Calu3 (cell line): ENCODE data around the gene FGF14. TPM values are rescaled to one million over a fixed set of nuclear protein-coding genes. Genes with fewer than 3 reads are reported as not detected.

Source experiments
- BruUV-seq: library from RNA; stranded (reverse); fragments of 400-500 nt; replicated peaks from 2 replicates; lab custom pipeline; 2021; lab: Mats Ljungman, UMichigan
- CTCF ChIA-PET: fragments of 300-600 bp; sonication (Branson Sonifier 250); formaldehyde crosslinking; loops from one replicate; lab custom pipeline; 2022; ENCODE audit warnings: antibody characterized with exemption; lab: Charles Lee
- DNase-seq: peaks from one replicate; pipeline ENCODE4 v3.0.0; 2022
- H3K27ac Mint-ChIP-seq: one replicate; pipeline ENCODE4 v1.8.0; 2022; ENCODE audit warnings: mixed read lengths; ENCODE audit not compliant: unreplicated experiment
- H3K27me3 Mint-ChIP-seq: one replicate; pipeline ENCODE4 v1.8.0; 2022; ENCODE audit warnings: mixed read lengths; ENCODE audit not compliant: unreplicated experiment
- H3K36me3 Mint-ChIP-seq: one replicate; pipeline ENCODE4 v1.8.0; 2022; ENCODE audit warnings: mild to moderate bottlenecking, moderate library complexity, mixed read lengths; ENCODE audit not compliant: insufficient read depth, unreplicated experiment
- H3K4me1 Mint-ChIP-seq: one replicate; pipeline ENCODE4 v1.8.0; 2022; ENCODE audit warnings: mild to moderate bottlenecking, low read depth, mixed read lengths; ENCODE audit not compliant: unreplicated experiment
- H3K4me3 Mint-ChIP-seq: one replicate; pipeline ENCODE4 v1.8.0; 2022; ENCODE audit warnings: mild to moderate bottlenecking, low read depth, moderate library complexity, mixed read lengths; ENCODE audit not compliant: unreplicated experiment
- H3K9me3 Mint-ChIP-seq: one replicate; pipeline ENCODE4 v1.8.0; 2022; ENCODE audit warnings: low read depth, mixed read lengths; ENCODE audit not compliant: unreplicated experiment
- CTCF ChIP-seq: fragments of 200-600 bp; IDR thresholded peaks from one replicate; pipeline ENCODE4 v1.8.0; 2022; ENCODE audit warnings: antibody characterized with exemption; ENCODE audit not compliant: unreplicated experiment
- intact Hi-C: fragments of 100-400 bp; cut with micrococcal nuclease; formaldehyde crosslinking; loops from one replicate; pipeline ENCODE4 v1.10.0; 2022; ENCODE audit not compliant: unreplicated experiment
- total RNA-seq: library from RNA; stranded (reverse); gene quantifications from 2 replicates; pipeline ENCODE4 v1.2.3, GENCODE V29; 2022

The FGF14 gene
- total RNA-seq, 1 experiment from 2014 or later: 0.21 TPM

- CTCF ChIA-PET: interaction anchor here (0.7 kb wide), 1 partner anchor 35 kb away, joined by 3 read pairs; no protein-coding TSS in a partner anchor
These were observed 125.9 kb downstream of the FGF14 start for GRCh38 chr13:102275969-102276368.

GRCh38 chr13:102273111-102273510 lies 128.7 kb downstream of the FGF14 start:
- Mint-ChIP-seq H3K36me3 (no peaks in the 10 kb centered on the region), H3K9me3 (no peaks in the 10 kb centered on the region), H3K4me1 (no peaks in the 10 kb centered on the region), H3K27me3 (no peaks in the 10 kb centered on the region), H3K27ac (no peak overlapping the region), H3K4me3 (no peak overlapping the region)
- no TSS peak for BruUV-seq
- TF ChIP-seq CTCF: no peak
- no peak for DNase-seq
- intact Hi-C loops: no loop called here
- CTCF ChIA-PET: no interaction called here

More at GRCh38 chr13:102275969-102276368, 125.9 kb downstream of the FGF14 start:
- Mint-ChIP-seq H3K27ac (no peak overlapping the region), H3K9me3 (no peaks in the 10 kb centered on the region), H3K4me3 (no peak overlapping the region), H3K27me3 (no peaks in the 10 kb centered on the region), H3K4me1 (no peaks in the 10 kb centered on the region), H3K36me3 (no peaks in the 10 kb centered on the region)
- BruUV-seq: no TSS peak
- no peak for DNase-seq
- intact Hi-C loops: no loop called here
- no peak for TF ChIP-seq CTCF

- Mint-ChIP-seq H3K27ac (no peak overlapping the region), H3K9me3 (no peaks in the 10 kb centered on the region), H3K4me1 (no peaks in the 10 kb centered on the region), H3K4me3 (no peak overlapping the region), H3K36me3 (no peaks in the 10 kb centered on the region), H3K27me3 (no peaks in the 10 kb centered on the region)
- no TSS peak for BruUV-seq
- DNase-seq: no peak
- CTCF ChIA-PET: no interaction called here
- intact Hi-C loops: no loop called here
- TF ChIP-seq CTCF: no peak
These were observed 134.7 kb downstream of the FGF14 start for GRCh38 chr13:102267191-102267590.

- CTCF ChIA-PET: no interaction called here
- H3K27me3 Mint-ChIP-seq: peaks cover 18% of the 10 kb centered on the region
- H3K36me3 Mint-ChIP-seq: no peaks in the 10 kb centered on the region
- intact Hi-C loops: no loop called here
- H3K4me3 Mint-ChIP-seq: no peak overlapping the region
- BruUV-seq: no TSS peak
- no peak overlapping the region for H3K27ac Mint-ChIP-seq
- H3K4me1 Mint-ChIP-seq: no peaks in the 10 kb centered on the region
- no peak for TF ChIP-seq CTCF
- no peaks in the 10 kb centered on the region for H3K9me3 Mint-ChIP-seq
- no peak for DNase-seq
These were observed 140.0 kb downstream of the FGF14 start for GRCh38 chr13:102261809-102262208.
